ENCODE measurements around the gene FSHR.

FSHR gene

DNA sequence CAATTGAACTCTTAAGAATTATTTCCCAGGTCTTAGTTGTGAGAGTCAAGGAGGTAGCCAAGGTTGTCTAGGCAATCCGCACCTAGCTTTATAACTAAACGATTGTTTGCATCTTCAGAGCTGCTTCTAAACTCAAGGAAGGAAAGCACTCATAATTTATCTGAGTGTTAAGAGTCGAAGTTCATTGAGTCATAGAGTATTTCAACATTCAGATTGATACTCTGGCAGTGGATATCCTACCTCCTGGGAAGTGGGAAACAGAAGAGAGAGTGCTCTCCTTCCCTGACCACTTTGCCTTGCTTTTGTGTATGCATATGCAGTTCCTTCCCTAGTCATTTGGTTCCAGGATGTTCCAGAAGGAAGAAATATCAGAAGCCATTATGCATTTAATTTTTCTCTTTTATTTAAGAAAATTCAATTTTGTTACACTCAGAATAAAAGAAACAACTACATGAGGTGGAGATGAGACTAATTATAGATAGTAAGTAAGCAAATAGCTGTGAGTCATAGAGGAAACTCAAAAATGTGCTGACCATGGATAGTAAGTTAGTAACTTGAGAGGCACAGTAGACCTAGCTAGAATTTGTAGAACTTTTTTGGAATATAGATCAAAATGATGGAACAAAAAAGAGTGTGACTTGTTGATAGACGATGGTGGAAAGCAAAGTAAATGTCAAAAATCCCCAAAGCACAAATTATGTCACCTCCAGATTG lies 35.4 kb upstream of the FSHR start:
- no peak for DNase-seq
- no CpG with 5 or more reads among the region's 4 CpGs for WGBS (ENCODE audit: extremely low coverage, insufficient coverage, insufficient read length)
- Histone ChIP-seq H3K4me3 (ENCODE audit: low read depth, low read length) (no peak overlapping the region), H2BK5ac (ENCODE audit: low read depth, low read length, poor library complexity) (no peak overlapping the region), H4K91ac (ENCODE audit: low read depth, low read length) (no peak overlapping the region), H3K79me1 (ENCODE audit: low read length) (no peaks in the 10 kb centered on the region), H2AK5ac (ENCODE audit: low read length) (no peak overlapping the region), H3K9ac (ENCODE audit: low read length) (no peak overlapping the region), H4K8ac (ENCODE audit: low read depth, low read length) (no peak overlapping the region), H3K14ac (ENCODE audit: low read length) (no peak overlapping the region), H3K9me3 (ENCODE audit: insufficient read depth, low read depth, low read length) (peaks cover 3% of the 10 kb centered on the region), H3K27me3 (ENCODE audit: insufficient read depth, low read length) (no peaks in the 10 kb centered on the region), H2BK12ac (ENCODE audit: low read length) (no peak overlapping the region), H3K36me3 (ENCODE audit: control insufficient read depth in 1 of 2, insufficient read depth in 2 of 2, low read length in 2 of 2) (no peaks in the 10 kb centered on the region), H3K4me1 (ENCODE audit: control insufficient read depth in 1 of 2, insufficient read depth in 2 of 2, low read length in 2 of 2) (no peaks in the 10 kb centered on the region), H3K79me2 (ENCODE audit: control insufficient read depth, insufficient read depth, low read length, poor library complexity) (no peaks in the 10 kb centered on the region), H3K4ac (ENCODE audit: low read depth, low read length) (no peak overlapping the region), H3K18ac (ENCODE audit: low read length) (no peak overlapping the region), H3K27ac (ENCODE audit: low read depth, low read length) (no peak overlapping the region), H2BK120ac (ENCODE audit: insufficient read depth, low read length, poor library complexity) (no peak overlapping the region), H3K4me2 (ENCODE audit: low read length) (no peak overlapping the region), H3K23ac (ENCODE audit: low read length) (no peak overlapping the region), H4K12ac (ENCODE audit: low read depth, low read length) (no peak overlapping the region), H2AFZ (ENCODE audit: insufficient read depth, low read length, poor library complexity) (no peak overlapping the region)

DNA sequence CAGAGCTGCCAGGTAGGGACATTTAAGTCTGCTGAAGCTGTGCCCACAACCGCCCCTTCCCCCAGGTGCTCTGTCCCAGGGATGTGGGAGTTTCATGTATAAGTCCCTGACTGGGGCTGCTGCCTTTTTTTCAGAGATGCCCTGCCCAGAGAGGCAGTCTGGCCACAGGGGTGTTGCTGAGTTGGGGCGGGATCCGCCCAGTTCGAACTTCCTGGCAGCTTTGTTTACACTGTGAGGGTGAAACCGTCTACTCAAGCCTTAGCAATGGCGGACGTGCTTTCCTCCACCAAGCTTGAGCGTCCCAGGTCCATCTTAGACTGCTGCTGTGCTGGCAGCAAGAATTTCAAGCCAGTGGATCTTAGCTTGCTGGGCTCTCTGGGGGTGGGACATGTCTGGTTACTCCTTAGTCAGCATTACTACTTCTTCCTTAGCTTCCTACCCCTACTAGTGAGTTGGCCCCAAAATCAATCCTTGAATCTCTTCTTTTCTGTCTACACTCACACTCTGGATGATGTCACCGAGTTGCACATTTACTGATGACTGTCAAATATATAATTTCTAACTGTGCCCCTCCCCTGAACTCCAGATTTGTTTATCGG lies 31.8 kb upstream of the FSHR start:
- no peak overlapping the region for H3K4me2 ChIP-seq (ENCODE audit: low read length)
- H3K79me1 ChIP-seq (ENCODE audit: low read length), result no peaks in the 10 kb centered on the region
- no peaks in the 10 kb centered on the region for H3K36me3 ChIP-seq (ENCODE audit: control insufficient read depth in 1 of 2, insufficient read depth in 2 of 2, low read length in 2 of 2)
- H3K27me3 ChIP-seq (ENCODE audit: insufficient read depth, low read length), result no peaks in the 10 kb centered on the region
- no peak for DNase-seq
- no peak overlapping the region for H3K18ac ChIP-seq (ENCODE audit: low read length)
- no peak overlapping the region for H3K14ac ChIP-seq (ENCODE audit: low read length)
- no CpG with 5 or more reads among the region's 10 CpGs for WGBS (ENCODE audit: extremely low coverage, insufficient coverage, insufficient read length)
- H4K12ac ChIP-seq (ENCODE audit: low read depth, low read length), result no peak overlapping the region
- H2BK12ac ChIP-seq (ENCODE audit: low read length), result no peak overlapping the region
- no peak overlapping the region for H3K23ac ChIP-seq (ENCODE audit: low read length)
- H3K4me1 ChIP-seq (ENCODE audit: control insufficient read depth in 1 of 2, insufficient read depth in 2 of 2, low read length in 2 of 2), result no peaks in the 10 kb centered on the region
- no peaks in the 10 kb centered on the region for H3K79me2 ChIP-seq (ENCODE audit: control insufficient read depth, insufficient read depth, low read length, poor library complexity)
- no peak overlapping the region for H2BK120ac ChIP-seq (ENCODE audit: insufficient read depth, low read length, poor library complexity)
- no peak overlapping the region for H2AK5ac ChIP-seq (ENCODE audit: low read length)
- H4K91ac ChIP-seq (ENCODE audit: low read depth, low read length), result no peak overlapping the region
- no peak overlapping the region for H3K4me3 ChIP-seq (ENCODE audit: low read depth, low read length)
- H2BK5ac ChIP-seq (ENCODE audit: low read depth, low read length, poor library complexity), result no peak overlapping the region
- H3K9ac ChIP-seq (ENCODE audit: low read length), result no peak overlapping the region
- no peak overlapping the region for H3K27ac ChIP-seq (ENCODE audit: low read depth, low read length)
- no peak overlapping the region for H2AFZ ChIP-seq (ENCODE audit: insufficient read depth, low read length, poor library complexity)
- H3K9me3 ChIP-seq (ENCODE audit: insufficient read depth, low read depth, low read length), result peaks cover 3% of the 10 kb centered on the region
- no peak overlapping the region for H3K4ac ChIP-seq (ENCODE audit: low read depth, low read length)
- H4K8ac ChIP-seq (ENCODE audit: low read depth, low read length), result no peak overlapping the region

DNA sequence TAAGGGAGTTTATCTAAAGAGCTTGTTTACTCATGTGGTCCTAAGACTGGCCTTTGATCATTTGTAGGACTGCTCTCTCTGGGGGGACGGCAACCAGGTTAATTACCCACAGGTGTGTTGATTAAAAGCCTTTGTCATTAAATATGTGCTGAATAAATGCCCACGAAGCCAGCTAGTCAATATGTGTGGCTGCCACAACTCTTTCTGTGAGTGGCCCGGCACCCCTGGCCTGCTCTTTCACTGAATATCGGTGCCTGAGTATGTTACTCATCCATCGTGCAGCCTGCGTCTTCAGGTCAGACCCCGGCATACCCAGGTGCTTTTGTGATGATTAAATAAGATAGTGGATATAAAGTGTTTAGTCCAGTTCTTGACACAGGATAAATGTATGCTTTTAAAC lies 24.3 kb upstream of the FSHR start:
- no peak overlapping the region for H2BK12ac ChIP-seq (ENCODE audit: low read length)
- no peak overlapping the region for H2AK5ac ChIP-seq (ENCODE audit: low read length)
- no peak overlapping the region for H4K12ac ChIP-seq (ENCODE audit: low read depth, low read length)
- no peak overlapping the region for H3K14ac ChIP-seq (ENCODE audit: low read length)
- peaks cover 3% of the 10 kb centered on the region in 2 experiments for H3K4me1 ChIP-seq (ENCODE audit: control insufficient read depth in 1 of 2, insufficient read depth in 2 of 2, low read length in 2 of 2)
- H4K8ac ChIP-seq (ENCODE audit: low read depth, low read length), result no peak overlapping the region
- no peak overlapping the region for H2BK120ac ChIP-seq (ENCODE audit: insufficient read depth, low read length, poor library complexity)
- H3K23ac ChIP-seq (ENCODE audit: low read length), result no peak overlapping the region
- no peak overlapping the region for H3K4ac ChIP-seq (ENCODE audit: low read depth, low read length)
- no peak overlapping the region for H3K4me2 ChIP-seq (ENCODE audit: low read length)
- no peak overlapping the region for H3K18ac ChIP-seq (ENCODE audit: low read length)
- H3K27ac ChIP-seq (ENCODE audit: low read depth, low read length), result peak overlapping the region; percentile 37
- no peaks in the 10 kb centered on the region for H3K79me2 ChIP-seq (ENCODE audit: control insufficient read depth, insufficient read depth, low read length, poor library complexity)
- no peaks in the 10 kb centered on the region for H3K9me3 ChIP-seq (ENCODE audit: insufficient read depth, low read depth, low read length)
- no peak overlapping the region for H2AFZ ChIP-seq (ENCODE audit: insufficient read depth, low read length, poor library complexity)
- no CpG with 5 or more reads among the region's 7 CpGs for WGBS (ENCODE audit: extremely low coverage, insufficient coverage, insufficient read length)
- H4K91ac ChIP-seq (ENCODE audit: low read depth, low read length), result no peak overlapping the region
- no peak overlapping the region for H3K9ac ChIP-seq (ENCODE audit: low read length)
- peak overlapping the region; percentile 49 for H2BK5ac ChIP-seq (ENCODE audit: low read depth, low read length, poor library complexity)
- H3K79me1 ChIP-seq (ENCODE audit: low read length), result no peaks in the 10 kb centered on the region
- no peak overlapping the region for H3K4me3 ChIP-seq (ENCODE audit: low read depth, low read length)
- no peaks in the 10 kb centered on the region for H3K27me3 ChIP-seq (ENCODE audit: insufficient read depth, low read length)
- no peaks in the 10 kb centered on the region for H3K36me3 ChIP-seq (ENCODE audit: control insufficient read depth in 1 of 2, insufficient read depth in 2 of 2, low read length in 2 of 2)
- no peak for DNase-seq

DNA sequence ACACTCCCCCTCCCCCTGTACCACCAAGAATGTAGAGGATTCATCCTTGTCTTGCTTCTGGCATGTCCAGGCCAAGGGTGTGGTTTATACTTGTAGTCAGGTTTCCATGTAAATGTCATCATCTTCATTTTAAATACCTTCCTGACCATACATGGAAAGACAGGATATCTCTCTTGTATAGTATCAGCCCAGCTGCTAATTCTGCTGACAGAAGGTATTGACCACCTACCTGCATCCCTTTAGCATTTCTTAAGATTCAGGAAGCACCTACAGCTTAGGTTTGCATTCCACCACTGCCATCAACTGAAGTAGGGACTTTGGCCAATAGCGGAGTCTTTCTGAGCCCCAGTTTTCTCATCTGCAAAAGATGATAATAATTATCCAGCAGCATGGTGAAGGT lies 22.9 kb upstream of the FSHR start:
- no peak for DNase-seq
- Histone ChIP-seq H3K4ac (ENCODE audit: low read depth, low read length) (no peak overlapping the region), H3K14ac (ENCODE audit: low read length) (no peak overlapping the region), H4K91ac (ENCODE audit: low read depth, low read length) (no peak overlapping the region), H2AK5ac (ENCODE audit: low read length) (no peak overlapping the region), H4K8ac (ENCODE audit: low read depth, low read length) (no peak overlapping the region), H3K9me3 (ENCODE audit: insufficient read depth, low read depth, low read length) (no peaks in the 10 kb centered on the region), H4K12ac (ENCODE audit: low read depth, low read length) (no peak overlapping the region), H3K4me3 (ENCODE audit: low read depth, low read length) (no peak overlapping the region), H3K4me1 (ENCODE audit: control insufficient read depth in 1 of 2, insufficient read depth in 2 of 2, low read length in 2 of 2) (peaks cover 3% of the 10 kb centered on the region in 2 experiments), H3K79me1 (ENCODE audit: low read length) (no peaks in the 10 kb centered on the region), H2AFZ (ENCODE audit: insufficient read depth, low read length, poor library complexity) (no peak overlapping the region), H3K27ac (ENCODE audit: low read depth, low read length) (no peak overlapping the region), H3K4me2 (ENCODE audit: low read length) (no peak overlapping the region), H3K36me3 (ENCODE audit: control insufficient read depth in 1 of 2, insufficient read depth in 2 of 2, low read length in 2 of 2) (no peaks in the 10 kb centered on the region), H2BK120ac (ENCODE audit: insufficient read depth, low read length, poor library complexity) (no peak overlapping the region), H3K18ac (ENCODE audit: low read length) (no peak overlapping the region), H3K27me3 (ENCODE audit: insufficient read depth, low read length) (no peaks in the 10 kb centered on the region), H3K23ac (ENCODE audit: low read length) (no peak overlapping the region), H3K9ac (ENCODE audit: low read length) (no peak overlapping the region), H2BK12ac (ENCODE audit: low read length) (no peak overlapping the region), H3K79me2 (ENCODE audit: control insufficient read depth, insufficient read depth, low read length, poor library complexity) (no peaks in the 10 kb centered on the region), H2BK5ac (ENCODE audit: low read depth, low read length, poor library complexity) (no peak overlapping the region)
- WGBS (ENCODE audit: extremely low coverage, insufficient coverage, insufficient read length), result no CpG with 5 or more reads among the region's 1 CpG
